B cell (primary cell): ENCODE results near the gene CLIP2. TPM values are rescaled to one million over a fixed set of nuclear protein-coding genes. Genes with fewer than 3 reads are reported as not detected.

Experiments used
- ATAC-seq: fragments of 200-7000 bp; cut with Tn5 transposase; one replicate; pipeline ENCODE4 v1.10.0; 2021; ENCODE audit warnings: low read depth, mild to moderate bottlenecking, moderate number of reproducible peaks, moderate library complexity
- CTCF ChIA-PET: fragments of 350-600 bp; sonication (Branson Sonifier 250); formaldehyde crosslinking; loops from one replicate; lab custom pipeline; 2021; ENCODE audit warnings: antibody characterized with exemption, inconsistent platforms; lab: Charles Lee
- POLR2A ChIA-PET: fragments of 350-600 bp; sonication (Branson Sonifier 250); formaldehyde crosslinking; loops from one replicate; lab custom pipeline; 2021; ENCODE audit warnings: antibody characterized with exemption; lab: Charles Lee
- DNase-seq: peaks from one replicate; pipeline ENCODE4 v3.0.0; 2013
- H2AFZ ChIP-seq: 2 replicates; pipeline ENCODE4 v1.6.1; 2012; ENCODE audit warnings: mild to moderate bottlenecking, low read depth, low read length; ENCODE audit not compliant: insufficient read depth, poor library complexity, severe bottlenecking
- H3K27ac ChIP-seq, 2 donors: 1 replicate in 1 of 2; 2 replicates in 1 of 2; pipeline ENCODE4 v1.5.1; 2012 to 2013; ENCODE audit warnings: low read length in 2 of 2, mild to moderate bottlenecking in 2 of 2, moderate library complexity in 1 of 2
- H3K27me3 ChIP-seq, 4 experiments: fragments of 200-600 bp in 1 of 4; sonication (generic) in 1 of 4; replicated peaks in 1 of 4; 1 replicate in 2 of 4; 2 replicates in 2 of 4; pipeline versions ENCODE4 v1.6.1 to v1.7.0; 2013 to 2016; ENCODE audit warnings: low read length in 3 of 4, mild to moderate bottlenecking in 2 of 4, mixed read lengths in 1 of 4, moderate library complexity in 1 of 4; ENCODE audit not compliant: insufficient read depth in 4 of 4, control insufficient read depth in 3 of 4; ENCODE audit errors: control extremely low read depth in 1 of 4
- H3K36me3 ChIP-seq, 2 experiments: replicated peaks in 1 of 2; 1 replicate in 1 of 2; 2 replicates in 1 of 2; pipeline versions ENCODE4 v1.6.1 to v1.7.1; 2013; ENCODE audit warnings: low read length in 1 of 2; ENCODE audit not compliant: insufficient read depth in 2 of 2, control insufficient read depth in 1 of 2; ENCODE audit errors: control extremely low read depth in 1 of 2, extremely low read depth in 1 of 2
- H3K4me1 ChIP-seq, 2 donors: fragments of 200-600 bp in 1 of 2; sonication (generic) in 1 of 2; 1 replicate in 1 of 2; 2 replicates in 1 of 2; pipeline versions ENCODE4 v1.5.1 to v1.6.1; 2013 to 2017; ENCODE audit warnings: low read length in 2 of 2; ENCODE audit not compliant: control insufficient read depth in 2 of 2, insufficient read depth in 2 of 2
- H3K4me2 ChIP-seq: replicated peaks from 2 replicates; pipeline ENCODE3; 2012; ENCODE audit warnings: mild to moderate bottlenecking, low read depth, low read length; ENCODE audit not compliant: poor library complexity, severe bottlenecking
- H3K4me3 ChIP-seq, 5 experiments: fragments of 200-600 bp in 1 of 5; sonication (generic) in 1 of 5; 1 replicate in 3 of 5; 2 replicates in 2 of 5; pipeline versions ENCODE4 v1.5.1 to v1.7.0; 2011 to 2016; ENCODE audit warnings: low read length in 4 of 5, mild to moderate bottlenecking in 4 of 5, low read depth in 2 of 5, control low read depth in 1 of 5, moderate library complexity in 1 of 5; ENCODE audit not compliant: insufficient read depth in 1 of 5; ENCODE audit errors: control extremely low read depth in 1 of 5, extremely low read depth in 1 of 5
- H3K79me2 ChIP-seq: fragments of 200-600 bp; sonication (generic); one replicate; pipeline ENCODE4 v1.6.0; 2016; ENCODE audit warnings: low read length; ENCODE audit not compliant: control insufficient read depth, insufficient read depth
- H3K9ac ChIP-seq: fragments of 200-600 bp; sonication (generic); 2 replicates; pipeline ENCODE4 v1.6.1; 2017; ENCODE audit warnings: mild to moderate bottlenecking, low read length, moderate library complexity
- H3K9me3 ChIP-seq, 3 donors: one replicate each; pipeline versions ENCODE4 v1.6.1 to v1.7.1; 2013; ENCODE audit warnings: low read length in 2 of 3; ENCODE audit not compliant: control insufficient read depth in 2 of 3, insufficient read depth in 1 of 3; ENCODE audit errors: control extremely low read depth in 1 of 3
- H4K20me1 ChIP-seq: 2 replicates; pipeline ENCODE4 v1.6.0; 2012; ENCODE audit warnings: mild to moderate bottlenecking, low read length; ENCODE audit not compliant: insufficient read depth, control insufficient read depth, poor library complexity, severe bottlenecking
- H3K27ac Mint-ChIP-seq: one replicate; pipeline ENCODE4 v1.8.0; 2021; ENCODE audit warnings: mixed read lengths
- H3K27me3 Mint-ChIP-seq: one replicate; pipeline ENCODE4 v1.8.0; 2021; ENCODE audit warnings: mixed read lengths
- H3K4me1 Mint-ChIP-seq: one replicate; pipeline ENCODE4 v1.8.0; 2021; ENCODE audit warnings: mixed read lengths
- H3K4me3 Mint-ChIP-seq: one replicate; pipeline ENCODE4 v1.8.0; 2021; ENCODE audit warnings: mixed read lengths
- H3K9me3 Mint-ChIP-seq: one replicate; pipeline ENCODE4 v1.8.0; 2022; ENCODE audit warnings: mixed read lengths; ENCODE audit not compliant: insufficient read depth
- CTCF ChIP-seq: fragments of 200-600 bp; IDR thresholded peaks from one replicate; pipeline ENCODE4 v1.8.0; 2022; ENCODE audit warnings: antibody characterized with exemption, mild to moderate bottlenecking
- EZH2 ChIP-seq: IDR thresholded peaks from 2 replicates; pipeline ENCODE4 v1.6.1; 2012; ENCODE audit warnings: borderline replicate concordance, low read depth, mild to moderate bottlenecking, moderate library complexity, low read length; ENCODE audit not compliant: insufficient read depth, poor library complexity, severe bottlenecking
- WGBS: methylation state at CpG from one replicate; pipeline ENCODE4 v1.1.5; 2013; ENCODE audit warnings: missing lambda C conversion rate; ENCODE audit not compliant: insufficient coverage; 5-methylcytosine and 5-hydroxymethylcytosine counted together
- intact Hi-C: fragments of 100-400 bp; cut with micrococcal nuclease; formaldehyde crosslinking; loops from one replicate; pipeline ENCODE4 v1.10.0; 2022
- polyA plus RNA-seq: library from polyadenylated mRNA; depleted of rRNA; stranded (reverse); fragments of >200 nt; gene quantifications from 2 replicates; pipeline ENCODE4 v1.2.3, GENCODE V29; 2012
- total RNA-seq, 2 donors: library from RNA; stranded (reverse); fragments of 120-200 nt in 1 of 2; gene quantifications; 1 replicate in 1 of 2; 2 replicates in 1 of 2; pipeline versions ENCODE4 v1.2.3 to v1.2.4, GENCODE V29; 2013 to 2022

The CLIP2 gene
- total and polyA plus RNA-seq, 2 donors (not counting 1 experiment from before 2014, with no cell fraction given) = 5.7 to 47.9 TPM

- H4K20me1 ChIP-seq = no peaks in the 10 kb centered on the region
- no peak overlapping the region for H3K27ac Mint-ChIP-seq
- CTCF ChIA-PET = interaction anchor here (1.7 to 9.4 kb wide), 3 partner anchors 9 to 336 kb away, joined by 5 to 246 read pairs (median 110); partner anchors contain the start of gene LAT2
- peaks cover 0 to 25% of the 10 kb centered on the region in 2 experiments for H3K36me3 ChIP-seq
- DNase-seq = no peak
- H3K4me1 ChIP-seq = no peaks in the 10 kb centered on the region
- H3K4me1 Mint-ChIP-seq = no peaks in the 10 kb centered on the region
- WGBS = 97% methylated on average over 25 of the region's 30 CpGs
- peaks cover 0 to 3% (median 0%) of the 10 kb centered on the region in 3 donors for H3K9me3 ChIP-seq
- ATAC-seq = no peak
- H3K27ac ChIP-seq = no peak overlapping the region
- H2AFZ ChIP-seq = no peak overlapping the region
- H3K9ac ChIP-seq = no peak overlapping the region
- TF ChIP-seq EZH2 (no peak), CTCF (no peak)
- no peak overlapping the region for H3K4me3 Mint-ChIP-seq
- no peaks in the 10 kb centered on the region for H3K27me3 Mint-ChIP-seq
- H3K4me2 ChIP-seq = no peak overlapping the region
- POLR2A ChIA-PET = no interaction called here
- no peaks in the 10 kb centered on the region for H3K9me3 Mint-ChIP-seq
- intact Hi-C loops = no loop called here
- no peak overlapping the region for H3K4me3 ChIP-seq
- no peaks in the 10 kb centered on the region for H3K79me2 ChIP-seq
- H3K27me3 ChIP-seq = no peaks in the 10 kb centered on the region
These were observed 114.5 kb downstream of the CLIP2 start for GRCh38 chr7:74403521-74404387.

DNA sequence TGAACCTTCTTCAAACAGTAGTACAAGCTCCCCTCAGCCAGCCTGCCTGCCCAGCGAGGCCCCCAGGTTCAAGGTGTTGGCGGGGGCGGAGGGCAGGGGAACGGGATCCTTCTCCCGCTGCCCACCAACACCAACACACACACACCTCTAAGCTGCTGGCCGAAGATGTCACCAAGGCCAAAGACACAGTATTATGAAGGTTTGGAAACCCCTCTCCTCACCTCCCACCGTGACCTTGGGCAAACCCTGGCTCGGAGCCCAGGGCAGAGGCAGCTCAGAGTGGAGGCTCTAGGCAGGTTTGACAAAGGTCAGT lies 115.1 kb downstream of the CLIP2 start:
- TF ChIP-seq CTCF = no peak
- no peak for TF ChIP-seq EZH2
- intact Hi-C loops = no loop called here

More for the DNA sequence above, 115.1 kb downstream of the CLIP2 start:
- H3K4me3 ChIP-seq = no peak overlapping the region
- 94% methylated on average over 5 of the region's 8 CpGs for WGBS
- ChIA-PET POLR2A (no interaction called here), CTCF (interaction anchor here (1.7 to 9.4 kb wide), 2 partner anchors 8 to 198 kb away, joined by 5 to 246 read pairs; partner anchors contain the start of gene LAT2)
- ATAC-seq (no peak), DNase-seq (no peak)
- no peaks in the 10 kb centered on the region for H3K9me3 Mint-ChIP-seq
- no peak overlapping the region for H3K27ac Mint-ChIP-seq
- H3K4me1 Mint-ChIP-seq = no peaks in the 10 kb centered on the region
- H3K27me3 Mint-ChIP-seq = no peaks in the 10 kb centered on the region
- H2AFZ ChIP-seq = no peak overlapping the region
- peaks cover 0 to 25% of the 10 kb centered on the region in 2 experiments for H3K36me3 ChIP-seq
- H4K20me1 ChIP-seq = no peaks in the 10 kb centered on the region
- H3K4me3 Mint-ChIP-seq = no peak overlapping the region
- H3K27me3 ChIP-seq = no peaks in the 10 kb centered on the region
- H3K9me3 ChIP-seq = peaks cover 0 to 3% (median 0%) of the 10 kb centered on the region in 3 donors
- no peak overlapping the region for H3K27ac ChIP-seq
- H3K79me2 ChIP-seq = no peaks in the 10 kb centered on the region
- no peak overlapping the region for H3K9ac ChIP-seq
- no peak overlapping the region for H3K4me2 ChIP-seq
- H3K4me1 ChIP-seq = no peaks in the 10 kb centered on the region
